PC-3 (cell line): ENCODE results near the gene MSTN.

Source experiments
- EZH2 ChIP-seq: fragments of 300-600 bp; sonication (generic); IDR thresholded peaks from one replicate; pipeline ENCODE4 v1.6.1; 2017; ENCODE audit warnings: antibody characterized with exemption, mild to moderate bottlenecking, low read length; ENCODE audit not compliant: unreplicated experiment
- EZH2phosphoT487 ChIP-seq: fragments of 300-600 bp; sonication (generic); IDR thresholded peaks from 2 replicates; pipeline ENCODE4 v1.6.1; 2018; ENCODE audit warnings: mild to moderate bottlenecking, antibody characterized with exemption, low read length, borderline replicate concordance
- TF ChIP-seq, protein P1 (sequence below): fragments of 300-600 bp; sonication (generic); conservative IDR thresholded peaks from 2 replicates; pipeline ENCODE4 v1.5.1; 2017; ENCODE audit warnings: antibody characterized with exemption, low read depth, mild to moderate bottlenecking, low read length

- TF ChIP-seq, protein P1, sequence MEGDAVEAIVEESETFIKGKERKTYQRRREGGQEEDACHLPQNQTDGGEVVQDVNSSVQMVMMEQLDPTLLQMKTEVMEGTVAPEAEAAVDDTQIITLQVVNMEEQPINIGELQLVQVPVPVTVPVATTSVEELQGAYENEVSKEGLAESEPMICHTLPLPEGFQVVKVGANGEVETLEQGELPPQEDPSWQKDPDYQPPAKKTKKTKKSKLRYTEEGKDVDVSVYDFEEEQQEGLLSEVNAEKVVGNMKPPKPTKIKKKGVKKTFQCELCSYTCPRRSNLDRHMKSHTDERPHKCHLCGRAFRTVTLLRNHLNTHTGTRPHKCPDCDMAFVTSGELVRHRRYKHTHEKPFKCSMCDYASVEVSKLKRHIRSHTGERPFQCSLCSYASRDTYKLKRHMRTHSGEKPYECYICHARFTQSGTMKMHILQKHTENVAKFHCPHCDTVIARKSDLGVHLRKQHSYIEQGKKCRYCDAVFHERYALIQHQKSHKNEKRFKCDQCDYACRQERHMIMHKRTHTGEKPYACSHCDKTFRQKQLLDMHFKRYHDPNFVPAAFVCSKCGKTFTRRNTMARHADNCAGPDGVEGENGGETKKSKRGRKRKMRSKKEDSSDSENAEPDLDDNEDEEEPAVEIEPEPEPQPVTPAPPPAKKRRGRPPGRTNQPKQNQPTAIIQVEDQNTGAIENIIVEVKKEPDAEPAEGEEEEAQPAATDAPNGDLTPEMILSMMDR = no peak
- TF ChIP-seq EZH2 (no peak), EZH2phosphoT487 (no peak)
These were observed 34.6 kb upstream of the MSTN start for GRCh38 chr2:190097115-190097514.
